Amniotic stem cell (primary cell): ENCODE measurements around the gene LRRC37B.
"Not testable (repeated sequence)": the region's sequence is repeated elsewhere in the genome, so short reads cannot be mapped to it uniquely, and the experiment has no call there.

Experiments used
- DNase-seq: peaks from one replicate; lab custom pipeline; 2025; lab: John Stamatoyannopoulos, UW

LRRC37B gene

GRCh38 chr17:32041306-32041875, 34.2 kb downstream of the LRRC37B start:
- not testable (repeated sequence) for DNase-seq

GRCh38 chr17:32042266-32042665, 35.1 kb downstream of the LRRC37B start:
- not testable (repeated sequence) for DNase-seq

GRCh38 chr17:32045611-32046010, 38.4 kb downstream of the LRRC37B start:
- DNase-seq: not testable (repeated sequence)

- not testable (repeated sequence) for DNase-seq
Observed at GRCh38 chr17:32047663-32048062, 40.5 kb downstream of the LRRC37B start.

GRCh38 chr17:32054985-32055384, 47.8 kb downstream of the LRRC37B start:
- DNase-seq: not testable (repeated sequence)

- not testable (repeated sequence) for DNase-seq
Observed at GRCh38 chr17:32055425-32055824, 48.2 kb downstream of the LRRC37B start.

- not testable (repeated sequence) for DNase-seq
Observed at GRCh38 chr17:32056500-32056899, 49.3 kb downstream of the LRRC37B start.

- not testable (repeated sequence) for DNase-seq
Observed at GRCh38 chr17:32057460-32058105, 50.4 kb downstream of the LRRC37B start.

- not testable (repeated sequence) for DNase-seq
Observed at GRCh38 chr17:32060695-32061094, 53.5 kb downstream of the LRRC37B start.

- not testable (repeated sequence) for DNase-seq
Observed at GRCh38 chr17:32061840-32062239, 54.7 kb downstream of the LRRC37B start.

- not testable (repeated sequence) for DNase-seq
Observed at GRCh38 chr17:32064091-32064490, 56.9 kb downstream of the LRRC37B start.

- DNase-seq: not testable (repeated sequence)
Observed at GRCh38 chr17:32066123-32066680, 59.0 kb downstream of the LRRC37B start.

- not testable (repeated sequence) for DNase-seq
Observed at GRCh38 chr17:32066863-32067642, 59.9 kb downstream of the LRRC37B start.

GRCh38 chr17:32069067-32069466, 61.9 kb downstream of the LRRC37B start:
- DNase-seq: not testable (repeated sequence)

GRCh38 chr17:32071961-32072360, 64.8 kb downstream of the LRRC37B start:
- not testable (repeated sequence) for DNase-seq

- not testable (repeated sequence) for DNase-seq
Observed at GRCh38 chr17:32073131-32073530, 65.9 kb downstream of the LRRC37B start.

- not testable (repeated sequence) for DNase-seq
Observed at GRCh38 chr17:32079753-32080152, 72.6 kb downstream of the LRRC37B start.

- DNase-seq: not testable (repeated sequence)
Observed at GRCh38 chr17:32083550-32083979, 76.4 kb downstream of the LRRC37B start.

GRCh38 chr17:32084003-32084941, 77.1 kb downstream of the LRRC37B start:
- not testable (repeated sequence) for DNase-seq

GRCh38 chr17:32084942-32085829, 78.0 kb downstream of the LRRC37B start:
- DNase-seq: not testable (repeated sequence)
